ENCODE results near the gene MROH2A.

Gene MROH2A

GRCh38 chr2:233772583-233772982, 5.5 kb upstream of the MROH2A start:
- Histone ChIP-seq H3K9me3 (ENCODE audit: insufficient read depth, low read depth, low read length) (no peaks in the 10 kb centered on the region), H3K36me3 (ENCODE audit: insufficient read depth, low read length) (no peaks in the 10 kb centered on the region), H2AFZ (ENCODE audit: low read length) (no peak overlapping the region), H3K4me1 (ENCODE audit: insufficient read depth, low read length, poor library complexity, severe bottlenecking) (no peaks in the 10 kb centered on the region), H3K27me3 (ENCODE audit: insufficient read depth, low read length, poor library complexity, severe bottlenecking) (no peaks in the 10 kb centered on the region), H3K9ac (ENCODE audit: low read depth, low read length, poor library complexity, severe bottlenecking) (no peak overlapping the region), H3K4me2 (ENCODE audit: low read depth, low read length, poor library complexity, severe bottlenecking) (no peak overlapping the region), H3F3A (ENCODE audit: low read depth) (no peaks in the 10 kb centered on the region), H4K20me1 (ENCODE audit: insufficient read depth, low read length, poor library complexity, severe bottlenecking) (no peaks in the 10 kb centered on the region), H3K4me3 (ENCODE audit: low read length, poor library complexity, severe bottlenecking) (no peak overlapping the region), H3K9me2 (replicated peaks; ENCODE audit: low read depth, low read length) (no peaks in the 10 kb centered on the region), H3K79me2 (ENCODE audit: insufficient read depth, low read length) (no peaks in the 10 kb centered on the region)
- TF ChIP-seq EZH2phosphoT487 (IDR thresholded peaks at IDR 0.05; ENCODE audit: borderline replicate concordance) (no peak), CTCF (conservative IDR thresholded peaks at IDR 0.05; ENCODE audit: low read length) (peak; percentile 37)

DNA sequence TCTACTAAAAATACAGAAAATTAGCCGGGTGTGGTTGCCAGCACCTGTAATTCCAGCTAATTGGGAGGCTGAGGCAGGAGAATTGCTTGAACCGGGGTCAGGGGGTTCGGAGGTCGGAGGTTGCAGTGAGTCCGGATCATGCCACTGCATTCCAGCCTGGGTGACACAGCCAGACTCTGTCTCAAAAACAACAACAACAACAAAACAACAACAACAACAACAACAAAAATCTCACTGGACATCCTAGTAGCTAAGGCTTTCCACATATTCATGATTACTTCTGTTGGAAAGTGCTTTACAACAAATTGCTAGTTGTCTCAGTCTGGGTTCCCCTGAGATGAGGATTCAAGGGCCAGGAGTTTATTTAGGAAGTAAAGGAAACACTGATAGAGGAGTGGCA, 4.3 kb upstream of the MROH2A start:
- H3K9me2 ChIP-seq (replicated peaks; ENCODE audit: low read depth, low read length), result no peaks in the 10 kb centered on the region
- H3K36me3 ChIP-seq (ENCODE audit: insufficient read depth, low read length), result no peaks in the 10 kb centered on the region
- no peak for TF ChIP-seq CTCF (conservative IDR thresholded peaks at IDR 0.05; ENCODE audit: low read length)
- no peak for TF ChIP-seq EZH2phosphoT487 (IDR thresholded peaks at IDR 0.05; ENCODE audit: borderline replicate concordance)

GRCh38 chr2:233775414-233775813, 2.7 kb upstream of the MROH2A start:
- H3K4me1 ChIP-seq (ENCODE audit: insufficient read depth, low read length, poor library complexity, severe bottlenecking), result no peaks in the 10 kb centered on the region
- no peak overlapping the region for H2AFZ ChIP-seq (ENCODE audit: low read length)
- H3K9ac ChIP-seq (ENCODE audit: low read depth, low read length, poor library complexity, severe bottlenecking), result no peak overlapping the region
- no peaks in the 10 kb centered on the region for H3K9me3 ChIP-seq (ENCODE audit: insufficient read depth, low read depth, low read length)
- no peaks in the 10 kb centered on the region for H4K20me1 ChIP-seq (ENCODE audit: insufficient read depth, low read length, poor library complexity, severe bottlenecking)
- H3K79me2 ChIP-seq (ENCODE audit: insufficient read depth, low read length), result no peaks in the 10 kb centered on the region
- no peak overlapping the region for H3K4me2 ChIP-seq (ENCODE audit: low read depth, low read length, poor library complexity, severe bottlenecking)
- no peaks in the 10 kb centered on the region for H3K9me2 ChIP-seq (replicated peaks; ENCODE audit: low read depth, low read length)
- H3K27me3 ChIP-seq (ENCODE audit: insufficient read depth, low read length, poor library complexity, severe bottlenecking), result no peaks in the 10 kb centered on the region
- H3F3A ChIP-seq (ENCODE audit: low read depth), result no peaks in the 10 kb centered on the region
- H3K4me3 ChIP-seq (ENCODE audit: low read length, poor library complexity, severe bottlenecking), result no peak overlapping the region
- no peak for TF ChIP-seq EZH2phosphoT487 (IDR thresholded peaks at IDR 0.05; ENCODE audit: borderline replicate concordance)
- no peak for TF ChIP-seq CTCF (conservative IDR thresholded peaks at IDR 0.05; ENCODE audit: low read length)
- no peaks in the 10 kb centered on the region for H3K36me3 ChIP-seq (ENCODE audit: insufficient read depth, low read length)

More for the DNA sequence above, 4.3 kb upstream of the MROH2A start:
- Histone ChIP-seq H3K9ac (ENCODE audit: low read depth, low read length, poor library complexity, severe bottlenecking) (no peak overlapping the region), H3F3A (ENCODE audit: low read depth) (no peaks in the 10 kb centered on the region), H3K79me2 (ENCODE audit: insufficient read depth, low read length) (no peaks in the 10 kb centered on the region), H3K4me1 (ENCODE audit: insufficient read depth, low read length, poor library complexity, severe bottlenecking) (no peaks in the 10 kb centered on the region), H3K27me3 (ENCODE audit: insufficient read depth, low read length, poor library complexity, severe bottlenecking) (no peaks in the 10 kb centered on the region), H2AFZ (ENCODE audit: low read length) (no peak overlapping the region), H3K4me3 (ENCODE audit: low read length, poor library complexity, severe bottlenecking) (no peak overlapping the region), H3K9me3 (ENCODE audit: insufficient read depth, low read depth, low read length) (no peaks in the 10 kb centered on the region), H4K20me1 (ENCODE audit: insufficient read depth, low read length, poor library complexity, severe bottlenecking) (no peaks in the 10 kb centered on the region), H3K4me2 (ENCODE audit: low read depth, low read length, poor library complexity, severe bottlenecking) (no peak overlapping the region)
